Esophagus mucosa (tissue), 1 donor: ENCODE measurements around the gene COX11. TPM values are rescaled to one million over a fixed set of nuclear protein-coding genes. Genes with fewer than 3 reads are reported as not detected.

Experiments used
- ATAC-seq: fragments of 200-7000 bp; cut with Tn5 transposase; one replicate; pipeline ENCODE4 v1.9.1; 2020
- total RNA-seq: library from RNA; stranded (reverse); gene quantifications from one replicate; pipeline ENCODE4 v1.2.4, GENCODE V29; 2023
- donor health status: DM: yes; HTN: yes; CAD: no.

The COX11 gene
- total RNA-seq, 1 donor from 2014 or later, result 23.5 TPM

DNA sequence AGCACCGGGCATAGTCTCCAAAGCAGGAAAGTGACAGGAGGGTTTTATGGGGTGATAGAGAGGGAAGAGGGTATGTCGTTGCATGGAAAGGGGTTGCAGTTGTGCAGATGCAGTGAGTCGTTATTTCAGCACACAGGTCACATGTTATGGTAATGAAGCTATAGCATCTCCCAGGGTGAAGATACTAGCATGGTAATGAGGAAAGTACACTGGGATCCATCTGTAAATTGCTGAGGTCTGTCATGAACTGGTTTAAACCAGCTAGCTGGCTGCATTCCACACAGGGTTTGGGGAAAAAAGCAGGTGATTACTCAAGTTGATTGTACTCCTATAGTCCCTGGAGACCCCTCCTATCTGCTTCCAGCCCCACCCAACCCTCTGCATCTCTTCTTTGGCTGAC lies 11.7 kb downstream of the COX11 start:
- ATAC-seq, result no peak

GRCh38 chr17:54951286-54951685 lies 17.2 kb downstream of the COX11 start:
- ATAC-seq, result no peak

DNA sequence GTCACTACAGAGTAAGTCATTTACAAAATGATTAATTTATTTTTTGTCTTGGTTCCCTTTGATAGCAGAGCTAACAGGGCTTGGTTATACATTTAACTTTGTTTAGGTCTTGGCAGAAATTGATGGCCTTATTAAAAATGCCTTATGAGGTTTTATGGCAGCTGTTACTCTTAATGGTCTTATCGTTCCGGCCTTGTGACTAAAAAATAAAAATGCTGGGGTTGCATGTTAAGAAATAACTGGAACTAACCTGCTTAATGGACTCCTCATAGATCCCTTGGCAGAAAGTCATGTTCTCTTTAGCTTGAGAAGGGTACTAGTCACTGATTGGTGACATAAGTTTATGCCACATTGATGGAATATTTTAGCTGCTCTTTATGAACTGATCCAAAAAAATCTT lies 18.3 kb downstream of the COX11 start:
- no peak for ATAC-seq

DNA sequence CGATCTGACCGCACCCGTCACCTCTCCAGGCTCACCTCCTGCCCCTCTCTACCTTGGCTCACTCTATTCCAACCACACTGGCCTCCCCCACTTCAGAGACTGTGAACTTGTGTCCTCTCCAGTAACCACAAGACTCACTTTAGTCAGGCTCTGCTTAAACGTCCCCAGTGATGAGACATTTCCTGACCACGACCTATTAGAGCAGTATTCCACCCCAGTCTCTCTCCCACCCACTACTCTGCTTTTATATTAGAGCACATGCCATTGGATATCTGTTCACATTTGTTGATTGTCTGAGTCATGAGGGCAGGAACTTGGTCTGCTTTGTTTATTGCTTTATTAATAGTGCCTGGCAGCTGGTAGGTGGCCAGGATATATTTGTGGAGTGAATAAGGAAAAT lies 20.1 kb downstream of the COX11 start:
- no peak for ATAC-seq

- no peak for ATAC-seq
These were observed 21.1 kb downstream of the COX11 start for GRCh38 chr17:54947396-54947795.

DNA sequence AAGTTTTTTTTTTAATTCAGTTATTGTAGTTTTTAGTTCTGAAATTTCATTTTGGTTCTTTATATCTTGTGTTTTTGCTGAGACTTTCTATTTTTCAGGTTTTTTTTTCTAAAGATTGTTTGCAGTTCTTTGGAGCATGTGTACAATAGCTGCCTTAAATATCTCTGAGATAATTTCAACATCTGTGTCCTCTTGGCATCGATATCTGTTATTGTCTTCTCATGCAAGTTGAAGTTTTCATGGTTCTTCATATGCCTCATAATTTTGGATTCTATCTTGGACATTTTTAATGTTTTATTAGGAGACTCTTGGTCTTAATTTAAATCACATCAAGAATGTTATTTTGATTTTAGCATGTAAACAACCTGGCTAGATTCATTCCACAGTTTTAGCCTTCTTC lies 22.8 kb downstream of the COX11 start:
- ATAC-seq, result no peak

DNA sequence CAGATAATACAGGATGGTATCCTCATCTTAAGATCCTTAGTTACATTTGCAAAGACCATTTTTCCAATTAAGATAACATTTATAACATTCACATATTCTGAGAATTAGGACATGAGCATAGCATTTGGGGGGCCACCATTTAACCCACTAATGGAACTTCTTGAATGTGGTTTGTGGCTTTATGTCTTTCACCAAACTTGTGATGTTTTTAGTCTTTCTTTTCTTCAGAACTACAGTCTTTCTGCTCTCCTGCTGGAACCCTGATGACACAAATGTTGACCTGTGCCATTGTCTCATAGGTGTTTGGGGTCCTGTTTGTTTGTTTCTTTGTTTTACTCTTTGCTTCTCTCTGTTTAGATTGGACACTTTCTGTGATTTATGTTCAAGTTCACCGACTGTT lies 23.2 kb downstream of the COX11 start:
- ATAC-seq, result no peak

GRCh38 chr17:54944796-54945195 lies 23.7 kb downstream of the COX11 start:
- ATAC-seq, result no peak

DNA sequence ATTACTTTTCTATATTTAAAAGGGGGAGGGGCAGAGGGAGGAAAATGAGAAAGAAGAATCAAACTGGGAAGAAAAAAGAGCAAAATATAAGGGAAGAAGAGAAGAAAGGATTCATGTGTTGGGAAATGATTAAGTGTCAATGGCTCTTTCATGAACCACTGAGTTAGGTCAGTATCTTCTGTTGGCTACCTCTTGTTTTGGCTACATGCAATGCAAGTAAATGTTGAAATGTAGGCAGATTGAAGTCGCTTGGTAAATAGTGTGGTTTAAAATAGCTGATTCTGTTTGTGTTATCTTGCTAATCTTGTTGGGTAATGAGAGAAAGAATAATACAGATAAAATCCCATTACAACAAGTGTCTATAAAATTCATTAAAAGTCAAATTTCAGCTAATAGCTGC lies 27.2 kb downstream of the COX11 start:
- no peak for ATAC-seq

DNA sequence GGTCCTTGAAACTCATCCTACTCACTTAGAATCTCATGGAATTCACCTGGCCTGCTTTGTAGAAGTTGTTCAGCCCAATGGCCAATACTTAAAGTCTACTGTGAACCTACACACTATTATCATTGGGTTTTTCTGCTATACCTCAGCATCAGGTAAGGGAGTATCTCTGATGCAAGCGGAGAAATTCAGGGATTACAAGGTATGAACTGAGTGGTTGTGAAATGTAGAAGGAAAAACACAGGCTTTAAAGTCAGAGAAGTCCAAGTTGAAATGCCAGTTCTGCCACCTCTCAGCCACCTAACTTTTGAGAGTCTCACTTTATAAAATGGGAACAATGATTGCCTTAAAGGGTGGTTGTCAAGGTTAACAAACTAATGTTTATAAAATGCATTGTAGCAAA lies 31.0 kb downstream of the COX11 start:
- peak; percentile 79 for ATAC-seq

- no peak for ATAC-seq
These were observed 31.4 kb downstream of the COX11 start for GRCh38 chr17:54937018-54937417.

DNA sequence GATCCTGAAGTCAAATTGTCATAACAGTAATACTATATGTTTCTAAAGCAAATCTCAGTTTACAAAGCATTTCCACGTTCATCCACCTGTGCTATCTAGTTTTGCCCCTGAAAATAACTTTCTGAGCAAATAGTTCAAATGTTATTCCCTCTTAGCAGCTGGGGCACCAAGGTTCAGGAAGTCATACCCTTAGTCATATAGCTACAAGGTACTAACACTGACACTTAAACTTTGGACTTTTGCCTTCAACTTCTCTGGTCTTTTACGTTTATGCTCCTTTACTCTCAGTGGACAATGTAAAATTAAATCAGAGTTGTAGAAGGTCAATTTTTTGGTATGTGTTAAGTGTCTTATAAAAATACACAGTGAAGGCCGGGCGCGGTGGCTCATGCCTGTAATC lies 33.0 kb downstream of the COX11 start:
- ATAC-seq, result no peak

DNA sequence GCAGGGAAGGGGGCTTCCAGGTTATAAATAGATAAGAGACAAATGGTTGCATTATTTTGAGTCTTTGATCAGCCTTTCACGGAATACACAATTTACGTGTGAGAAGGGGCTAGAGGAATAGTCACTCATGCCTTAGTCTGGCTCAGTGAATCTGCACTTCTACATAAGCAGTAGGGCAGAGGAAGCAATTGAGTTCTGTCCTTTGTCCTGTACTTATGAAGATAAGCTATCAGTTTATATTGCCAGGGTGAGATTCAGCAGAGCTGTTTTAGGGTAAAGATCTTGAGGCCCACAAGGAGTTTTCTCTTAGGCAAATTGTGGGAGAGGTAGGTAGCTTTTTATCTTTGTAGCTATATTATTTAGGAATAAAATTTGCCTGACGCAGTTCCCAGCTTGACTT lies 34.5 kb downstream of the COX11 start:
- ATAC-seq, result no peak

- no peak for ATAC-seq
These were observed 35.7 kb downstream of the COX11 start for GRCh38 chr17:54932711-54933110.

GRCh38 chr17:54927525-54927924 lies 40.9 kb downstream of the COX11 start:
- no peak for ATAC-seq

GRCh38 chr17:54924405-54924804 lies 44.0 kb downstream of the COX11 start:
- ATAC-seq, result no peak

- no peak for ATAC-seq
These were observed 47.6 kb downstream of the COX11 start for GRCh38 chr17:54920819-54921218.

- ATAC-seq, result no peak
These were observed 49.0 kb downstream of the COX11 start for GRCh38 chr17:54919425-54919824.

GRCh38 chr17:54916721-54917120 lies 51.7 kb downstream of the COX11 start:
- no peak for ATAC-seq

Other genes starting within 250 kb of the COX11 start
- gene TOM1L1, start 67.8 kb downstream of the COX11 start, total RNA-seq, result 34.6 TPM
- 3.9 TPM for gene STXBP4, start 111 bp upstream of the COX11 start, total RNA-seq